Measurements from ENCODE around the gene SMAD7.

Gene SMAD7

GRCh38 chr18:48986851-48987761, 36.3 kb upstream of the SMAD7 start:
- no peak for DNase-seq

- DNase-seq = no peak
These were observed 34.4 kb upstream of the SMAD7 start for GRCh38 chr18:48985161-48985560.

GRCh38 chr18:48983793-48984437, 33.1 kb upstream of the SMAD7 start:
- DNase-seq = no peak

- no peak for DNase-seq
These were observed 31.5 kb upstream of the SMAD7 start for GRCh38 chr18:48982266-48982665.

GRCh38 chr18:48979944-48980890, 29.5 kb upstream of the SMAD7 start:
- DNase-seq = no peak

- no peak for DNase-seq
These were observed 27.1 kb upstream of the SMAD7 start for GRCh38 chr18:48977914-48978313.

GRCh38 chr18:48975817-48976649, 25.3 kb upstream of the SMAD7 start:
- peak; percentile 68 for DNase-seq

GRCh38 chr18:48975120-48975816, 24.5 kb upstream of the SMAD7 start:
- no peak for DNase-seq

GRCh38 chr18:48974304-48975119, 23.7 kb upstream of the SMAD7 start:
- no peak for DNase-seq

- no peak for DNase-seq
These were observed 23.0 kb upstream of the SMAD7 start for GRCh38 chr18:48973731-48974130.

- DNase-seq = no peak
These were observed 17.8 kb upstream of the SMAD7 start for GRCh38 chr18:48968412-48969215.

- no peak for DNase-seq
These were observed 16.8 kb upstream of the SMAD7 start for GRCh38 chr18:48967545-48967944.

GRCh38 chr18:48966523-48966922, 15.8 kb upstream of the SMAD7 start:
- no peak for DNase-seq

GRCh38 chr18:48963586-48964470, 13.1 kb upstream of the SMAD7 start:
- DNase-seq = no peak

GRCh38 chr18:48962994-48963561, 12.3 kb upstream of the SMAD7 start:
- DNase-seq = no peak

GRCh38 chr18:48962252-48962993, 11.7 kb upstream of the SMAD7 start:
- no peak for DNase-seq

- DNase-seq = no peak
These were observed 10.8 kb upstream of the SMAD7 start for GRCh38 chr18:48961547-48961946.

Data from activated naive CD4-positive, alpha-beta T cell treated with anti-CD3 and anti-CD28 coated beads, Interleukin-2, amount 50 U/mL, for 16 hours (primary cell).